ENCODE data around the gene PITPNB. TPM values are rescaled to one million over a fixed set of nuclear protein-coding genes. Genes with fewer than 3 reads are reported as not detected.

PITPNB gene
- total RNA-seq, 4 donors from 2014 or later: 24.7 to 29.7 (median 28.2) TPM

- peaks cover 0 to 47% (median 0%) of the 10 kb centered on the region in 3 donors for H3K36me3 ChIP-seq
- TF ChIP-seq POLR2A (IDR thresholded peaks at IDR 0.05) (no peak), CTCF (IDR thresholded peaks at IDR 0.05) (no peak)
- no peak overlapping the region for H3K4me3 ChIP-seq
- no peaks in the 10 kb centered on the region for H3K27me3 ChIP-seq
- DNase-seq: no peak
- H3K9me3 ChIP-seq: no peaks in the 10 kb centered on the region
- H3K4me1 ChIP-seq: no peaks in the 10 kb centered on the region
- no peak overlapping the region for H3K27ac ChIP-seq
Measured at GRCh38 chr22:27905653-27906052, 13.4 kb downstream of the PITPNB start.

DNA sequence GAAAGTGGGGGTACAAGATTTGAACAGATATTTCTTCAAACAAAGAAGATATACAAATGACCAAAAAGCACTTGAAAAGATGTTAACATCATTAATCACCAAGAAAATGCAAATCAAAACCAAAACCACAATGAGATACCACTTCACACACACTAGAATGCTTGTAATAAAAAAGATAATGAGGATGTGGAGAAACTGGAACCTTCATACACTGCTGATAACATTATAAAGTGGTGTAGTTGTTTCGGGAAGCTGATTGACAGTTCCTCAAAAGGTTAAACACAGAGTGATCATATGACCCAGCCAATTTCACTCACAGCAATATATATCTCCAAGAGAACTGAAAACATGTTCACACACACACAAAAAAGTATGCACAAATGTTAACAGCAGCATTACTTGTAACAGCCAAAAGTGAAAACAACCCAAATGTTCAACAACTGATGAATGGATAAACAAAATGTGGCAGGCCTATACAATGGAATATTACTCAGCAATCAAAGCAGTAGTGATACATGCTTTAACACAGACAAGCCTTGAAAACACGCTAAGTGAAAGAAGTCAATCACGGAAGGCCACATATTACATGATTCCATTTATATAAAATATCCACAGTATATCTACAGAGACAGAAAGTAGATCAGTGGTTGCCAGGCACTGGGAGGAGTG is 15.1 kb downstream of the PITPNB start:
- no peak for DNase-seq
- Histone ChIP-seq H3K36me3 (peaks cover 0 to 44% (median 0%) of the 10 kb centered on the region in 3 donors), H3K9me3 (no peaks in the 10 kb centered on the region), H3K4me3 (no peak overlapping the region), H3K27ac (no peak overlapping the region), H3K27me3 (no peaks in the 10 kb centered on the region), H3K4me1 (no peaks in the 10 kb centered on the region)
- TF ChIP-seq CTCF (IDR thresholded peaks at IDR 0.05) (no peak), POLR2A (IDR thresholded peaks at IDR 0.05) (no peak)

DNA sequence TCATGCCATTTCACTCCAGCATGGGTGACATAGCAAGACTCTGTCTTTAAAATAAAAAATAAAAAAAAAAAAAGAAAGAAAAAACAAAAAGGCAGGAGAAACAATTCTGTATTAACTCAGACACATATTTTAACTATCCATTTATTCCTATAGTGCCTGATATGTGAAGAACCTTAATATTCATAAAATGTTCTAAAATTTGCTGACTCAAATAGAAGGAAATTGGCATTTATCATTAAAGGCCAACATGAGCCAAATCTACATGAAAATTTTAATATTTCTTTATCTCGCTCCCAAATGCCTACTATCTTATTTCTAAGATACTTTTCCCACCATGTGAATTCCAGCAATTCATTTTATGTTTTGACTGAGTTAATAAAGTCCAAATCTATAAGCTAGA is 18.9 kb downstream of the PITPNB start:
- H3K27me3 ChIP-seq: no peaks in the 10 kb centered on the region
- peaks cover 0 to 51% (median 0%) of the 10 kb centered on the region in 3 donors for H3K36me3 ChIP-seq
- TF ChIP-seq CTCF (IDR thresholded peaks at IDR 0.05): no peak
- no peak for TF ChIP-seq POLR2A (IDR thresholded peaks at IDR 0.05)
- H3K27ac ChIP-seq: no peak overlapping the region
- H3K9me3 ChIP-seq: no peaks in the 10 kb centered on the region
- DNase-seq: no peak
- no peak overlapping the region for H3K4me3 ChIP-seq
- no peaks in the 10 kb centered on the region for H3K4me1 ChIP-seq

DNA sequence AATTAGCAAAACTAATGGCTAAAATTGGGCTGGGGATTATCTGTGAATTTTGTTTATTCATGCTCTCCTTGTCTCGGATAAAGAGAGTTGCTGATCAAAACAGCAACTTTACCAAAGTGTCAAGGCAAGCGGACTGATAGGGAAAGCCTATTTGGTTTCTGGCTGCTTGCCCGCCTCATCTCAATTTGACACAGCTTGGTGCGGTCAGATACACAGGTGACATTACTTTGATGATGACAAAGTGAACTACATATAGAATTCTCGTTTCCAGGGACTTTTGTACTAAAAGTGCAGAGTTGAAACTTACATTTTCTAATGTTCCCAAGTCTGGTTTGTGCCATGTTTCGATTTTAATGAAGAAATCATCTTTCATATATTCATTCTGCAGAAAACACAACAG is 22.8 kb downstream of the PITPNB start:
- no peak for DNase-seq
- Histone ChIP-seq H3K36me3 (peaks cover 0 to 71% (median 0%) of the 10 kb centered on the region in 3 donors), H3K27me3 (no peaks in the 10 kb centered on the region), H3K4me3 (no peak overlapping the region), H3K27ac (no peak overlapping the region), H3K4me1 (no peaks in the 10 kb centered on the region), H3K9me3 (no peaks in the 10 kb centered on the region)
- TF ChIP-seq POLR2A (IDR thresholded peaks at IDR 0.05): no peak
- TF ChIP-seq CTCF (IDR thresholded peaks at IDR 0.05): no peak

DNA sequence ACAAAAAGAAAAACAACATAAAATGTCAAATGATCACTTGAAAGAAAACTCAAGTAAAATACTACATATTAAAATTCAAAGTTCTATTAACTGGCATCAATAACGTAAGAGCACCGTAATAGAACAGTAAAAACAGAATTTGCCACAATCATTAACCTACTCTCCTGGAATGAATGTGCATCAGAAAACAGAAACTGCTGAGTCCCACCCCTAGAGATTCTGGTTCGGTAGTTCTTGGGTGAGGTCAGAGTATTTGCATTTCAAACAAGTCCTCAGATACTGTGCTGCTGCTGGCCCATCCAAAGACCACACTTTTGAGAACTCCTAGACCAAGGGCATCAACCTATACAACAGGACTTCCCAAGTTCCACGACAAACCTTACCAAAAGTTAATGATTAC is 23.5 kb downstream of the PITPNB start:
- Histone ChIP-seq H3K36me3 (peaks cover 0 to 72% (median 0%) of the 10 kb centered on the region in 3 donors), H3K27ac (no peak overlapping the region), H3K27me3 (no peaks in the 10 kb centered on the region), H3K9me3 (no peaks in the 10 kb centered on the region), H3K4me3 (no peak overlapping the region), H3K4me1 (no peaks in the 10 kb centered on the region)
- TF ChIP-seq POLR2A (IDR thresholded peaks at IDR 0.05) (no peak), CTCF (IDR thresholded peaks at IDR 0.05) (no peak)
- DNase-seq: no peak

Measured in Peyer's patch (tissue), 4 donors.